ENCODE results near the gene KMT2B. TPM values are rescaled to one million over a fixed set of nuclear protein-coding genes. Genes with fewer than 3 reads are reported as not detected.

The KMT2B gene
- total and polyA plus RNA-seq, 9 of the 15 experiments (the other 6 are each of a cell fraction or from before 2014, with no cell fraction given): 0.63 to 43.9 (median 8.1) TPM

- peaks cover 3 to 20% of the 10 kb centered on the region in 2 experiments for H3K4me1 ChIP-seq (replicated peaks in 1 of 2; ENCODE audit: control insufficient read depth in 2 of 2, insufficient read depth in 2 of 2, low read length in 2 of 2)
- WGBS (ENCODE audit: insufficient coverage, low coverage, missing lambda C conversion rate): 8% methylated on average over 13 of the region's 13 CpGs
- in situ Hi-C loops (cut with MboI): no loop called here
- no peaks in the 10 kb centered on the region for H3K9me3 ChIP-seq (replicated peaks; ENCODE audit: control insufficient read depth, insufficient read depth, low read depth, low read length)
- no peak overlapping the region for H2AFZ ChIP-seq (ENCODE audit: low read depth, low read length)
- ChIA-PET POLR2A (interaction anchor here (0.6 to 0.9 kb wide), 2 partner anchors 11 to 471 kb away, joined by 3 read pairs; no protein-coding TSS in a partner anchor), CTCF (ENCODE audit: low intra/inter-chr PET ratio) (no interaction called here)
- H3K27ac ChIP-seq (ENCODE audit: extremely low read depth, low read depth, low read length): no peak overlapping the region
- no peaks in the 10 kb centered on the region; the same call in 2 of the 3 replicates for H3K79me2 ChIP-seq (ENCODE audit: control insufficient read depth, insufficient read depth, low read length)
- FAIRE-seq (peak; percentile 11), DNase-seq (ENCODE audit: extremely low read depth in 1 of 4, low spot score in 3 of 4) (no peak), ATAC-seq (no peak)
- intact Hi-C loops (cut with micrococcal nuclease): no loop called here
- no peaks in the 10 kb centered on the region for H3K9me1 ChIP-seq (ENCODE audit: control insufficient read depth, insufficient read depth, low read length)
- no peak overlapping the region for H3K9ac ChIP-seq (ENCODE audit: insufficient read depth in 1 of 2, low read depth in 2 of 2, low read length in 2 of 2)
- no peak overlapping the region for H3K4me3 ChIP-seq
- BruUV-seq (replicated peaks): no TSS peak
- no peaks in the 10 kb centered on the region for H3K36me3 ChIP-seq (ENCODE audit: control insufficient read depth, insufficient read depth, low read length)
- no peak overlapping the region for H3K4me2 ChIP-seq (ENCODE audit: insufficient read depth, low read length)
- H4K20me1 ChIP-seq (replicated peaks; ENCODE audit: control insufficient read depth, insufficient read depth, low read length): no peaks in the 10 kb centered on the region
- peaks cover 25 to 75% of the 10 kb centered on the region in 2 experiments for H3K27me3 ChIP-seq (ENCODE audit: control insufficient read depth in 2 of 2, insufficient read depth in 2 of 2, low read length in 2 of 2)
- TF ChIP-seq ZBTB17 (CRISPR knock-in tag; IDR thresholded peaks at IDR 0.05): no peak
- no peak for TF ChIP-seq RBM17 (IDR thresholded peaks at IDR 0.05; ENCODE audit: borderline replicate concordance, low read depth, low read length)
- no peak for TF ChIP-seq TRIM25 (IDR thresholded peaks at IDR 0.05; ENCODE audit: borderline replicate concordance)
- no peak for TF ChIP-seq ASH1L (IDR thresholded peaks at IDR 0.05; ENCODE audit: borderline replicate concordance, low read depth, partially characterized antibody)
- TF ChIP-seq TCF7 (IDR thresholded peaks at IDR 0.05; ENCODE audit: borderline replicate concordance): no peak
- TF ChIP-seq PHB2 (IDR thresholded peaks at IDR 0.05; ENCODE audit: low read depth): no peak
- no peak for TF ChIP-seq NCOA1 (IDR thresholded peaks at IDR 0.05; ENCODE audit: low read depth)
- no peak for TF ChIP-seq KLF13 (tag; IDR thresholded peaks at IDR 0.05; ENCODE audit: borderline replicate concordance, low read depth)
- TF ChIP-seq MTA2 (IDR thresholded peaks at IDR 0.05; ENCODE audit: low read depth): no peak
- TF ChIP-seq SETDB1 (IDR thresholded peaks at IDR 0.05; ENCODE audit: low read length): no peak
- no peak for TF ChIP-seq HNRNPLL (IDR thresholded peaks at IDR 0.05; ENCODE audit: low read depth, low read length, poor library complexity, severe bottlenecking)
- TF ChIP-seq CXXC5 (CRISPR knock-in tag; IDR thresholded peaks at IDR 0.05): no peak
- no peak for TF ChIP-seq PYGO2 (tag; IDR thresholded peaks at IDR 0.05)
- no peak for TF ChIP-seq RBM34 (IDR thresholded peaks at IDR 0.05; ENCODE audit: borderline replicate concordance, insufficient read depth, low read length)
- no peak for TF ChIP-seq RBM14 (IDR thresholded peaks at IDR 0.05; ENCODE audit: borderline replicate concordance, insufficient read depth, low read depth, low read length)
- TF ChIP-seq ZNF511 (CRISPR knock-in tag; IDR thresholded peaks at IDR 0.05): no peak
- no peak for TF ChIP-seq MITF (IDR thresholded peaks at IDR 0.05)
- TF ChIP-seq BACH1 (tag; IDR thresholded peaks at IDR 0.05): no peak
- no peak for TF ChIP-seq KDM2B (CRISPR knock-in tag; IDR thresholded peaks at IDR 0.05)
Observed at GRCh38 chr19:35710784-35711723, 6.7 kb upstream of the KMT2B start.

Data from K562 (cell line).